GM23338 (cell line): ENCODE results near the gene ZNF581. TPM values are rescaled to one million over a fixed set of nuclear protein-coding genes. Genes with fewer than 3 reads are reported as not detected.
A peak's percentile ranks its signal among the peaks of the same experiment; 100 is the strongest.

Experiments
- ATAC-seq: fragments of 200-7000 bp; cut with Tn5 transposase; 3 replicates; pipeline ENCODE4 v1.9.1; 2020
- DNase-seq: peaks from one replicate; pipeline ENCODE4 v3.0.0-alpha.2; 2015; ENCODE audit warnings: low spot score
- H2AFZ ChIP-seq: fragments of 200-600 bp; sonication (generic); 2 replicates; pipeline ENCODE4 v1.8.0; 2016; ENCODE audit warnings: antibody characterized with exemption, mild to moderate bottlenecking, moderate library complexity
- H3F3A ChIP-seq: fragments of 200-600 bp; sonication (generic); replicated peaks from 2 replicates; pipeline ENCODE4 v1.8.0; 2017; ENCODE audit warnings: antibody characterized with exemption, mixed run types, low read depth
- H3K27ac ChIP-seq: fragments of 200-600 bp; sonication (generic); 2 replicates; pipeline ENCODE4 v1.6.1; 2016; ENCODE audit warnings: low read depth
- H3K27me3 ChIP-seq: fragments of 200-600 bp; sonication (generic); 2 replicates; pipeline ENCODE4 v1.8.0; 2016; ENCODE audit warnings: mild to moderate bottlenecking, mixed run types, moderate library complexity; ENCODE audit not compliant: insufficient read depth
- H3K36me3 ChIP-seq: fragments of 200-600 bp; sonication (generic); 2 replicates; pipeline ENCODE4 v1.8.0; 2016; ENCODE audit warnings: mild to moderate bottlenecking; ENCODE audit not compliant: insufficient read depth
- H3K4me1 ChIP-seq: fragments of 200-600 bp; sonication (generic); 2 replicates; pipeline ENCODE4 v1.8.0; 2016; ENCODE audit warnings: mild to moderate bottlenecking, moderate library complexity; ENCODE audit not compliant: insufficient read depth
- H3K4me2 ChIP-seq: fragments of 200-600 bp; sonication (generic); 2 replicates; pipeline ENCODE4 v1.7.1; 2017; ENCODE audit warnings: mixed run types
- H3K4me3 ChIP-seq: fragments of 200-600 bp; sonication (generic); 2 replicates; pipeline ENCODE4 v1.6.1; 2016; ENCODE audit warnings: mixed run types
- H3K79me2 ChIP-seq: fragments of 200-600 bp; sonication (generic); replicated peaks from 2 replicates; pipeline ENCODE4 v1.8.0; 2017; ENCODE audit warnings: mild to moderate bottlenecking; ENCODE audit not compliant: insufficient read depth
- H3K9me2 ChIP-seq: fragments of 200-600 bp; sonication (generic); 2 replicates; pipeline ENCODE4 v1.8.0; 2017; ENCODE audit not compliant: insufficient read depth
- H4K20me1 ChIP-seq: fragments of 200-600 bp; sonication (generic); replicated peaks from 2 replicates; pipeline ENCODE4 v1.8.0; 2017; ENCODE audit warnings: mild to moderate bottlenecking; ENCODE audit not compliant: insufficient read depth
- H3K27ac Mint-ChIP-seq: 2 replicates; pipeline ENCODE4 v1.8.0; 2020; ENCODE audit warnings: inconsistent platforms, mild to moderate bottlenecking, moderate library complexity, mixed read lengths
- H3K27me3 Mint-ChIP-seq: 3 replicates; pipeline ENCODE4 v1.8.0; 2022; ENCODE audit warnings: low read depth, mild to moderate bottlenecking, moderate library complexity, mixed read lengths, inconsistent platforms; ENCODE audit not compliant: insufficient read depth, poor library complexity
- H3K36me3 Mint-ChIP-seq: 3 replicates; pipeline ENCODE4 v1.8.0; 2021; ENCODE audit warnings: low read depth, mild to moderate bottlenecking, inconsistent platforms, moderate library complexity, mixed read lengths
- H3K4me1 Mint-ChIP-seq: 3 replicates; pipeline ENCODE4 v1.8.0; 2020; ENCODE audit warnings: mild to moderate bottlenecking, inconsistent platforms, mixed read lengths
- H3K4me3 Mint-ChIP-seq: 3 replicates; pipeline ENCODE4 v1.8.0; 2021; ENCODE audit warnings: moderate library complexity, mild to moderate bottlenecking, inconsistent platforms, mixed read lengths
- H3K9me3 Mint-ChIP-seq: 3 replicates; pipeline ENCODE4 v1.8.0; 2020; ENCODE audit warnings: moderate library complexity, mild to moderate bottlenecking, inconsistent platforms, mixed read lengths
- CREB1 ChIP-seq: fragments of 250-450 bp; sonication (Bioruptor Pico); IDR thresholded peaks from 2 replicates; pipeline ENCODE4 v1.5.0; 2020; ENCODE audit warnings: low read depth, mild to moderate bottlenecking, moderate library complexity
- EZH2 ChIP-seq: fragments of 200-600 bp; sonication (generic); IDR thresholded peaks from one replicate; pipeline ENCODE4 v1.8.0; 2017; ENCODE audit warnings: antibody characterized with exemption, mild to moderate bottlenecking, low read depth; ENCODE audit not compliant: unreplicated experiment
- EZH2phosphoT487 ChIP-seq: fragments of 200-600 bp; sonication (generic); IDR thresholded peaks from one replicate; pipeline ENCODE4 v1.8.1; 2018; ENCODE audit warnings: antibody characterized with exemption; ENCODE audit not compliant: unreplicated experiment
- JUNB ChIP-seq: IDR thresholded peaks from one replicate; pipeline ENCODE4 v1.6.1; 2016; ENCODE audit warnings: antibody characterized with exemption; ENCODE audit not compliant: unreplicated experiment
- NANOG ChIP-seq: IDR thresholded peaks from 2 replicates; pipeline ENCODE4 v1.6.1; 2016; ENCODE audit warnings: antibody characterized with exemption, borderline replicate concordance
- POLR2AphosphoS5 ChIP-seq: IDR thresholded peaks from 2 replicates; pipeline ENCODE4 v1.6.1; 2016; ENCODE audit warnings: antibody characterized with exemption, low read depth
- STAT1 ChIP-seq: IDR thresholded peaks from one replicate; pipeline ENCODE4 v1.6.1; 2016; ENCODE audit warnings: antibody characterized with exemption; ENCODE audit not compliant: unreplicated experiment
- ZNF114 ChIP-seq: fragments of 250-450 bp; sonication (Bioruptor Pico); IDR thresholded peaks from 2 replicates; pipeline ENCODE4 v1.5.0; 2020; ENCODE audit warnings: mild to moderate bottlenecking, moderate library complexity
- ZNF331 ChIP-seq: fragments of 250-450 bp; sonication (Bioruptor Pico); IDR thresholded peaks from 2 replicates; pipeline ENCODE4 v1.5.0; 2020; ENCODE audit warnings: low read depth, mild to moderate bottlenecking, moderate library complexity
- ZNF462 ChIP-seq: fragments of 250-450 bp; sonication (Bioruptor Pico); IDR thresholded peaks from 2 replicates; pipeline ENCODE4 v1.5.0; 2020; ENCODE audit warnings: mild to moderate bottlenecking, moderate library complexity
- polyA plus RNA-seq: library from polyadenylated mRNA; unstranded; fragments of >200 nt; fragmentation: Nextera tagmentation; extraction: Ambion mirVana; gene quantifications from 2 replicates; pipeline ENCODE4 v1.2.1, GENCODE V29; 2016
- total RNA-seq: library from RNA; depleted of rRNA; stranded (reverse); fragments of >200 nt; shearing (Covaris generic); gene quantifications from 2 replicates; pipeline ENCODE4 v1.2.3, GENCODE V29; 2014
- TF ChIP-seq, protein P1 (sequence below), 2 experiments: fragments of 200-600 bp in 1 of 2; sonication (generic) in 1 of 2; conservative IDR thresholded peaks; 2 replicates each; pipeline versions ENCODE4 v1.5.1 to v1.6.1; 2016 to 2017; ENCODE audit warnings: antibody characterized with exemption in 2 of 2, low read depth in 2 of 2, mild to moderate bottlenecking in 2 of 2, moderate library complexity in 1 of 2
- TF ChIP-seq, protein P2 (sequence below): IDR thresholded peaks from 2 replicates; pipeline ENCODE4 v1.6.1; 2016; ENCODE audit warnings: antibody characterized with exemption
- TF ChIP-seq, protein P3 (sequence below): IDR thresholded peaks from one replicate; pipeline ENCODE4 v1.6.1; 2018; ENCODE audit warnings: antibody characterized with exemption; ENCODE audit not compliant: unreplicated experiment

Gene ZNF581
- total and polyA plus RNA-seq, 2 experiments from 2014 or later, result 48.5 to 87.6 TPM

DNA sequence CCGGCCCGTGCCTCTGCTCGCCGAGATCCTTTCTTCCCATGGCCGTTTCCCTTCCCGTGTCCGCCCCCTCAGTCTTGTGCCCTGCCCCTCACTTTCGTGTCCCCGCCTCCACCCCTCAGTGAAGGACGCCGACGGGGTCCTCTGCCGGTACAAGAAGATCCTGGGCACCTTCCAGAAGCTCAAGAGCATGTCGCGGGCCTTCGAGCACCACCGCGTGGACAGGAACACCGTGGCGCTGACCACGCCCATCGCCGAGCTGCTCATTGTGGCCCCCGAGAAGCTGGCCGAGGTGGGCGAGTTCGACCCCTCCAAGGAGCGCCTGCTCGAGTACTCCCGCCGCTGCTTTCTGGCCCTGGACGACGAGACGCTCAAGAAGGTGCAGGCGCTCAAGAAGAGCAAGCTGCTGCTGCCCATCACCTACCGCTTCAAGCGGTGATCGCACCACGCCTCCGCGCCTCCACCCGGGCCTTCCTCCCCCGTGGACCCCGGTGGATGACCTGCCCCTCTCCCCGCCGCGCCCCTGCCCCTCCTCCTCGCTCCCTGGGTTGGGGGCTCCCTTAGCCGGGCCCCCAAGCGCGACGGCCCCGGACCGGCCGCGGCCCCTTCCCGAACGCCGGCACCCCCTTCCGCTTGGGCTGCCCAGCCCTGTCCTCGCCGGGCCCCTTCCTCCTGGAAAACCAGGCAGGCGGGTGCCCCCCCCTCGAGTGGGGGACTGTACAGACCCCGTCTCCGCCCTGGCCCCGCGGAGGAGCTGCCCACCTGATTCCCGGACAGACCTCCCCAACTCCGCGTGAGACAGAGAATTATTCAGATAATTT lies 9.1 kb downstream of the ZNF581 start:
- Histone ChIP-seq H3K4me2 (peak overlapping the region; percentile 73), H3K79me2 (peaks cover 22% of the 10 kb centered on the region), H3K9me2 (no peaks in the 10 kb centered on the region), H4K20me1 (peaks cover 16% of the 10 kb centered on the region), H3K4me1 (peaks cover 17% of the 10 kb centered on the region), H3K4me3 (peak overlapping the region; percentile 100), H3K36me3 (no peaks in the 10 kb centered on the region), H3F3A (peaks cover 13% of the 10 kb centered on the region), H3K27ac (no peak overlapping the region), H3K27me3 (no peaks in the 10 kb centered on the region), H2AFZ (peak overlapping the region; percentile 47)
- Mint-ChIP-seq H3K27ac (peak overlapping the region; percentile 43), H3K36me3 (peaks cover 25% of the 10 kb centered on the region), H3K9me3 (no peaks in the 10 kb centered on the region; the same call in 2 of the 3 replicates), H3K4me3 (peak overlapping the region; percentile 92), H3K27me3 (peaks cover 37% of the 10 kb centered on the region), H3K4me1 (peaks cover 35% of the 10 kb centered on the region)
- ATAC-seq, result peak; percentile 5
- DNase-seq, result peak; percentile 82
- TF ChIP-seq ZNF331 (CRISPR knock-in tag) (no peak), ZNF114 (CRISPR knock-in tag) (no peak), EZH2 (no peak), POLR2AphosphoS5 (peak; percentile 82), NANOG (no peak), EZH2phosphoT487 (no peak), JUNB (no peak), ZNF462 (CRISPR knock-in tag) (no peak), STAT1 (no peak), CREB1 (no peak)
- TF ChIP-seq, protein P1, sequence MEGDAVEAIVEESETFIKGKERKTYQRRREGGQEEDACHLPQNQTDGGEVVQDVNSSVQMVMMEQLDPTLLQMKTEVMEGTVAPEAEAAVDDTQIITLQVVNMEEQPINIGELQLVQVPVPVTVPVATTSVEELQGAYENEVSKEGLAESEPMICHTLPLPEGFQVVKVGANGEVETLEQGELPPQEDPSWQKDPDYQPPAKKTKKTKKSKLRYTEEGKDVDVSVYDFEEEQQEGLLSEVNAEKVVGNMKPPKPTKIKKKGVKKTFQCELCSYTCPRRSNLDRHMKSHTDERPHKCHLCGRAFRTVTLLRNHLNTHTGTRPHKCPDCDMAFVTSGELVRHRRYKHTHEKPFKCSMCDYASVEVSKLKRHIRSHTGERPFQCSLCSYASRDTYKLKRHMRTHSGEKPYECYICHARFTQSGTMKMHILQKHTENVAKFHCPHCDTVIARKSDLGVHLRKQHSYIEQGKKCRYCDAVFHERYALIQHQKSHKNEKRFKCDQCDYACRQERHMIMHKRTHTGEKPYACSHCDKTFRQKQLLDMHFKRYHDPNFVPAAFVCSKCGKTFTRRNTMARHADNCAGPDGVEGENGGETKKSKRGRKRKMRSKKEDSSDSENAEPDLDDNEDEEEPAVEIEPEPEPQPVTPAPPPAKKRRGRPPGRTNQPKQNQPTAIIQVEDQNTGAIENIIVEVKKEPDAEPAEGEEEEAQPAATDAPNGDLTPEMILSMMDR (conservative IDR thresholded peaks at IDR 0.05; ENCODE audit: low read depth in 2 of 2), result peak in 1 of 2 experiments; percentile 33; a peak in 2 of 4 replicates
- TF ChIP-seq, protein P2, sequence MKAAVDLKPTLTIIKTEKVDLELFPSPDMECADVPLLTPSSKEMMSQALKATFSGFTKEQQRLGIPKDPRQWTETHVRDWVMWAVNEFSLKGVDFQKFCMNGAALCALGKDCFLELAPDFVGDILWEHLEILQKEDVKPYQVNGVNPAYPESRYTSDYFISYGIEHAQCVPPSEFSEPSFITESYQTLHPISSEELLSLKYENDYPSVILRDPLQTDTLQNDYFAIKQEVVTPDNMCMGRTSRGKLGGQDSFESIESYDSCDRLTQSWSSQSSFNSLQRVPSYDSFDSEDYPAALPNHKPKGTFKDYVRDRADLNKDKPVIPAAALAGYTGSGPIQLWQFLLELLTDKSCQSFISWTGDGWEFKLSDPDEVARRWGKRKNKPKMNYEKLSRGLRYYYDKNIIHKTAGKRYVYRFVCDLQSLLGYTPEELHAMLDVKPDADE, result no peak
- TF ChIP-seq, protein P3, sequence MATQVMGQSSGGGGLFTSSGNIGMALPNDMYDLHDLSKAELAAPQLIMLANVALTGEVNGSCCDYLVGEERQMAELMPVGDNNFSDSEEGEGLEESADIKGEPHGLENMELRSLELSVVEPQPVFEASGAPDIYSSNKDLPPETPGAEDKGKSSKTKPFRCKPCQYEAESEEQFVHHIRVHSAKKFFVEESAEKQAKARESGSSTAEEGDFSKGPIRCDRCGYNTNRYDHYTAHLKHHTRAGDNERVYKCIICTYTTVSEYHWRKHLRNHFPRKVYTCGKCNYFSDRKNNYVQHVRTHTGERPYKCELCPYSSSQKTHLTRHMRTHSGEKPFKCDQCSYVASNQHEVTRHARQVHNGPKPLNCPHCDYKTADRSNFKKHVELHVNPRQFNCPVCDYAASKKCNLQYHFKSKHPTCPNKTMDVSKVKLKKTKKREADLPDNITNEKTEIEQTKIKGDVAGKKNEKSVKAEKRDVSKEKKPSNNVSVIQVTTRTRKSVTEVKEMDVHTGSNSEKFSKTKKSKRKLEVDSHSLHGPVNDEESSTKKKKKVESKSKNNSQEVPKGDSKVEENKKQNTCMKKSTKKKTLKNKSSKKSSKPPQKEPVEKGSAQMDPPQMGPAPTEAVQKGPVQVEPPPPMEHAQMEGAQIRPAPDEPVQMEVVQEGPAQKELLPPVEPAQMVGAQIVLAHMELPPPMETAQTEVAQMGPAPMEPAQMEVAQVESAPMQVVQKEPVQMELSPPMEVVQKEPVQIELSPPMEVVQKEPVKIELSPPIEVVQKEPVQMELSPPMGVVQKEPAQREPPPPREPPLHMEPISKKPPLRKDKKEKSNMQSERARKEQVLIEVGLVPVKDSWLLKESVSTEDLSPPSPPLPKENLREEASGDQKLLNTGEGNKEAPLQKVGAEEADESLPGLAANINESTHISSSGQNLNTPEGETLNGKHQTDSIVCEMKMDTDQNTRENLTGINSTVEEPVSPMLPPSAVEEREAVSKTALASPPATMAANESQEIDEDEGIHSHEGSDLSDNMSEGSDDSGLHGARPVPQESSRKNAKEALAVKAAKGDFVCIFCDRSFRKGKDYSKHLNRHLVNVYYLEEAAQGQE, result no peak
